NCI-H2081 (cell line): ENCODE measurements around the gene CROCC2.
A peak's percentile ranks its signal among the peaks of the same experiment; 100 is the strongest.

Source experiments
- DNase-seq, 2 experiments: peaks; one replicate each; lab custom pipeline; 2025; lab: John Stamatoyannopoulos, UW

The CROCC2 gene

GRCh38 chr2:240905176-240905781, 857 bp upstream of the CROCC2 start:
- DNase-seq = peak; percentile 40 to 55

DNA sequence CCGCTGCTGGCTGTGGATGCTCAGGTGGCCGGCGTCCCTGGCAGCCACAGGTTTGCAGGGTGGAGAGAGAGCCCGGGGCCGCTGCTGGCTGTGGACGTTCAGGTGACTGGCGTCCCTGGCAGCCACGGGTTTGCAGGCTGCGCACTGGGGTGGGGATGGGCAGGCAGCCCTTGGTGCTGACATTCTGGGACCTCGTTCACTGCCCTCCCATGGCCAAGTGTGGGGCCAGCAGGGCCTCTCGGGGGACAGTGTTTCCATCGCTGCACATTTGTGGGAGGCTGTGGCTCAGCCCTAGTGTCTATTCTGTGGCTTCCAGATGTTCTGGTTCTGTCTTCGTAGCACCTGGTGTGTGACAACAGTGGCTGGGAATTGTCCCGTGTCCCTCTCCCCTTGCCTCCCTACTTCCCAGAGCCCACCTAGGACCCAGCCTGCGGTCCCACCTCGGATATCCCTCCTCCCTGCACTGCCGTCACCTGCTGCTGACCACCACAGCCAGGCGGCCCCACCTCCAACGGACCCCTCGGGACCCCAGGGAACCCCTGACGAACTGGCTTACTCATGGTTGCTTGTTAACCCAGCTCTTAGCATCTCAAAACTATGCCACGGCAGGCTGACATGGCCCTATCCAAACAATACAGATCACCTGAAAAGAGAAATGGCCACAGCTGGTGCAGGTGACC, 915 bp downstream of the CROCC2 start:
- no peak for DNase-seq

- DNase-seq = no peak
These were observed 3.3 kb downstream of the CROCC2 start for GRCh38 chr2:240909216-240909974.

- DNase-seq = no peak
These were observed 5.6 kb downstream of the CROCC2 start for GRCh38 chr2:240911641-240912265.

GRCh38 chr2:240912878-240913809, 7.0 kb downstream of the CROCC2 start:
- DNase-seq = no peak

DNA sequence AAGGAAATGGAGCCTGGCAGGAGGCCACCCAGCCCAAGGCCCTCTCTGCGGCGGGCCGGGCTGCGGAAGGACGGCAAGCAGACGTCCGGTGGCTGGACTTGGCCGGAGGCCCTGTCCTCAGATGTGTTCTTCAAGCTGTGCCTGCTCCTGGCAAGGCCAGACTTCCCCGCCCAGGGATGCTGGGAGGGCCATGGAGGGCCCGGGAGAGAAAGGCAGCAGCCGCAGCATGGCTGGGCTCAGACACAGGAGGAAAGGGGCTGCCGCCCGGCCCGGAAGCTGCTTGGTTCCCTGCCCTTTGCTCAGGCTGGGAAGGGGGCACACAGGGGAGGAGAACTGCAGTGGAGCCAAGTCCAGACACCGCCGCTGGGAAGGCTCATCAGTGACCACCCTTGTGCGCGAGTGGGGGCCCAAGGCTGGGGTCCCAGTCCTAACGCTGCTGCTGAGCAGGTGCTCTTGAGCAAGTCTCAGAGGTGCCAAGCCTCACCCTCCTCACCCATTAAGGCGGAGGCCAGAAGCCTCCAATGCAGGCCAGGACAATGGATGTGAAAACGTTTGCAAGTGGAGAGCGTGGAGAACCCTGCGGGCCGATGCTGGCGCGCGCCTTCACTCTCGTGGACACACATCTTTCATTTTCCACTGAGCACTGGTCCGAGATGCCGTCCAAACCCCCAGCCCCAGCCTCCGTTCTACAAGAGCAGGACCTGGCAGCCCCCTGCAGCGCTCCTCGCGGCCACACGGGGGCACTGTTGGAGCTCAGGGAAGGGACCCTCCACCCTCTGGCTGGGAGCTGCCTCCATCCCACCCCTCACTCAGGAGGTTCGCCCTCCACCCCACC, 7.9 kb downstream of the CROCC2 start:
- DNase-seq = peak; percentile 45 to 52

DNA sequence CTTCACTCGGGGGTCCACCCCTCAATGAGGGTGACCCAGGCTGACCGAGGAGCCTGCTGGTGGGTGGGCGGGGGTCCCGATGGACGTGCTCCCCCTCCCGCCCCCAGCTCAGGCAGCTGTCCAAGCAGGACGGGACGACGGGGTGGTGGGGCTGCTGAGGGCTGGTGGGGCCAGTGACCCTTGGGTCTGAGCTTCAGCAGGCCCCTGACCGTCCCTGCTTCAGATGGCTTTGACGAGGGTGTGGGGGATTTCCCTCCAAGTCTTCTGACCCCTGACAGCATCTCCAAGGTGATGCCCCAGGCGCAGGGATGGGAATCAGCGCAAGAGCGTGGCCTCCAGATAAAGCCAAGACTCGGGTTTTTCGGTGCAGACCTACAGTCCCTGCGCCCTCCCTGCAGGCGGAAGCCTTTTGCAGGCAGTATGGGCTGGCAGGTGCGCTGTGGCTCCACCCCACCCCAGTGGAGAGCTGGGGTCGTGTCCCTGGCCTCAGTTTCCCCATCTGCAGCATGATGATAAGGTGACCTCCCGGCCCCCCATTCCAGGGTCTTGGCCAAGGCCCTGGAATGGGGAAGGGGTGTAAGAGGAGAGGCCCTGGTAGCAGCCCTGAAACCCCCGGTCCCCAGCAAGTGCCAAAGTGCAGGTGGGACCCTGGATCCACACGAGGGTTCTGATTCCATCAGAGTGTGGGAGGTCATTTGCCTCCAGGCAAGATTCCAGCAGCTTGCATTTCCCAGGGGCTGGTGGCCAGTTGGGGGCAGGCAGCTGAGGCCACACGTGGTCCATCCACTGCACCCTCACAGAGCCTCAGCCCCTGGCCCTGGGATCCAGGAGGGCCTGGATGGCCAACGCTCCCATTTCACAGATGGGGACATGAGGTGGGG, 8.7 kb downstream of the CROCC2 start:
- no peak for DNase-seq

DNA sequence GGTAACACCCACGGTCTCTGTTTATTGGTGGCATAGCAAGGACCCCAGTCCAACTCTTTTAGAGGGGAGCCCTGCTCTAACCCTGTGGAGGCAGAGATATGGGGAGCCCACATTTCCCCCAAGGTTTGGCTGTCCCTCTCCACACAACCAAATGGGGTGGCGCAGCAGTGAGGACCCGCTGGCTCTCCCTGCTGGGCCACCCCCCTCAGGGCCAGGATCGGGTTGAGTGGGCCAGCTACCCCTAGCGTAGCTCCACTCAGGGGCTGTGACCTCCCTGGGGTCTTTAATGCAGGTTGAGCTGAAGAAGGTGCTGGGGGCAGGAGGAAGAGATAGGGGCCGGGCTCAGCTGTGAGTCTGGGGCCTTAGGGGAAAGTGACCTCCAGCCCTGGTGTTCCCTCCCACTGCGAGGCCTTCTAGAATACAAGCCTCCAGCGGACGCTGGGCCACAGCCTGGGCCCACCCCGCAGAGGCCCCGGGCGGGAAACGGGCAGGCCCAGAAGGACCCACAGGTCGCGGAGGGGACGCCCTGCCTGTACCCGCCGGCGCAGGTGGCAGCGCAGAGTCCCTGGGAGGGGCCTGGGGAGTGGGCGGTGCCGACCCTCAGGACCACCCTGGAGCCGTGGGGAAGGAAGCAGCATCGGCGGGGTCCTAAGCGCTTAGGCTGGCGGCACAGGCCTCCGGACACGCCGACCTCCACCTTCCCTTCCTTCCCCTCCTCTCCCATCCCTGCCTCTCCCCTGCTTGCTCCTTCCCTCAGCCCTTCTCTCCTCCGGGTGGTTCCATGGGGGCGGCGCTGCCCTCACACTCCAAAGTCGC, 9.6 kb downstream of the CROCC2 start:
- no peak for DNase-seq

- no peak for DNase-seq
These were observed 10.5 kb downstream of the CROCC2 start for GRCh38 chr2:240916571-240917008.

DNA sequence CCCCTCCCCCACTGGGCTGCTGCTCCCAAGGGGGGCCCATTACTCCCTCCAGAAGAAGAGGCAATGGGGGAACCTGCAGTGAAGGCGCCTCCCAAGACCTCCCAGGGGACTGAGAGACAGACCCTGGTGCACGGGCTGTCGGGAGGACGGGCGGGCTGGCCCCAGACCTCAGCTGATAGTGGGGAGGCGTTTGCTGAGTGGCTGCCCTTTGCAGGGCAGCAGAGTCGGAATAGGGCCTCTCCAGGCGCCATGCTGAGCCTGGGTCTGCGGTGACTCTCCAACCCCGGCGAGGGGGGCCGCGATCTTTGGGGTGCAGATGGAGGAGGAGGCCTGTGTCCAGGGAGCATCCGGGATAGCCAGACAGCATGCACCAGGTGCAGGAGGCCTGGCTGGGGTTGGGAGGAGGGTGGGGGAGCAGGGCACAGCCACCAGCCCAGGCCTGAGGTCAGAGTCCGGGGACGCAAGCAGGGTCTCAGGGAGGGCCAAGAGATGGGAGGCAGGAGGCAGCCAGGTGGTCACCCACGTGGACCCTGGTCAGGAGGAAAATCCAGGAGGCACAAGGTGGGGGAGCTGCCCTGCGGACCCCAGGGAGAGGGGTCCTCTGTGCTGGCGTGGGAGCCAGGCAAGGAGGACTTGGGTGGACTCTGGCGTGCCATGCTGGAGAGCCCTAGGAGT, 11.0 kb downstream of the CROCC2 start:
- DNase-seq = no peak

- no peak for DNase-seq
These were observed 11.6 kb downstream of the CROCC2 start for GRCh38 chr2:240917684-240918257.

DNA sequence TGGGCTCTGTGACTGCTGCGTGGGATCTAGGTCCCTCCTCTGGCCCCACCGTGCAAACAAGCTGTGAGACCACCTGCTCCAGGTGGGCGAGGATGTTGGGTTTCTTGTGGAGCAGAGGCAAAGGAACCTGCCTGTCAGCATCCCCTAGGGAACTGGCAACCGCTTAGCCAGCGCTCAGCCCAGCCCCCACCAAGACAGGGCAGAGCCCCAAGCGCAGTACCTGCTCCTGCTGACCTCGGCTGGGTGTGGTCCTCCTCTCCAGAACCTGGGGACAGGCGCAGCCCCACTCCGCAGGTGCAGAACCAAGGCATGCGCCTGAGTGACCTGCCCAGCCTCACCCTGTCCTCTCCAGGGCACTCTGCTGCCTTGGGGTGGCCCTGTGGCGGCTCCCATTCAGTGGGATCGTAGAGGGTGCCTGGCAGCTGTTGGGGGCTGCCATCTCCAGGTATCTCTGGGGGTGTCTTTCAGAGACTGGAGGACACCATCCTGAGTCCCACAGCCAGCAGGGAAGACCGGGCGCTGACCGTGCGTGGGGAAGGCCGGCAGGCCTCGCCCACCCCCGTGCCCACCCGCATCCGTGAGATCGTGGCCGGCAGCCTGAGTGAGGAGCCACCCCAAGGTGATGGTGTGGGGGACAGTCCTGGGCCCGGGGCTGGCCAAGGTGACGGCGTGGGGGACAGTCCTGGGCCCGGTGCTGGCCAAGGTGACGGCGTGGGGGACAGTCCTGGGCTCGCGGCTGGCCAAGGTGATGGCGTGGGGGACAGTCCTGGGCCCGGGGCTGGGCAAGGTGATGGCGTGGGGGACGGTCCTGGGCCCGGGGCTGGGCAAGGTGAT, 12.3 kb downstream of the CROCC2 start:
- no peak for DNase-seq

- DNase-seq = no peak
These were observed 13.1 kb downstream of the CROCC2 start for GRCh38 chr2:240919161-240919781.

DNA sequence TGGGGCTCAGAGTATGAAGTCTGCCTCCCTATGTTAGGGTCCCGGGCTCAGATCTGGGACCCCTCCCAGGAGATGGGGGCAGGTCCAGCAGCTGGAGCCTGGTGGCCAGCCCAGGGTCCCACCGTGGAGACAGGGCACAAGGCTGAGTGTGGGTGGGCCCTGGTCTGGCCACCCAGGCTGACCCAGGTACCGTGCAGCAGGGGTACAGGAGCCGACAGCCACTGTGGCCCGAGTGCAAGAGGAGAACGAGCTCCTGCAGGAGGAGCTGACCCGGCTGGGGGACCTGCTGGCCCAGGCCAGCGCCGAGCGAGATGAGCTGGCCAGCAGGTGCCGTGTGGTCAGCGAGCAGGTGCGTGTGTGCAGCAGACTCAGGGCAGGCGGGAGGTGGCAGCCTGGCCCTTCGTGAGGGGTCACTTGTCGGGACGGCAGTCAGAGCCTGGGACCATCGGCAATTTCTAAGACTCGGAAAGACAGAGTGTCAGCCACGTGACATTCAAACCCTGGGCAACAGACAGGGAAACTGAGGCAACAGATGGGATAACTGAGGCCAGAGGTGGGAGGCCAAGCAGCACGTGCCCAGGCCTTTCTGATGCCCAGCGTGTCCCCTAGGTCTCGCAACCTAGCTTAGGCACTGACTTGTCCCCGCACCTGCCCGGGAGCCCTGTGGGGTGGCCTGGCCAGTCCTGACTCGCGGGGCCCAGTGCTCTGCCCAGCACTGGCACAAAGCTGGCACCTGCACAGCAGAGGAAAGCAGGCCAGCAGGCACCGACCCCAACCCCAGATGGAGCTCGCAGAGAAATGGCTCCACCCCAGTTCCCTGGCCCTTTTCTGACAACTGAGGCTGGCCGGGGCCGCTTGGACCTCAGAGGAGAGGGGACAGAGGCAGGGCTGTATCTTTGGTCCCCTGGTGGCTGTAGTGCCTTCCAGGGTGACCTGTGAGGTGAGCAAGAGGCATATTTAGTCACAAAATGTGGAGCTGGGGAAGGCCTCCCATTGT, 13.9 kb downstream of the CROCC2 start:
- DNase-seq = no peak

GRCh38 chr2:240920783-240921231, 14.7 kb downstream of the CROCC2 start:
- DNase-seq = no peak
